GM23248 (cell line): Measurements from ENCODE around the gene CSHL1. TPM values are rescaled to one million over a fixed set of nuclear protein-coding genes. Genes with fewer than 3 reads are reported as not detected.
"Not testable (repeated sequence)": the region's sequence is repeated elsewhere in the genome, so short reads cannot be mapped to it uniquely, and the experiment has no call there.

Experiments used
- DNase-seq: peaks from one replicate; pipeline ENCODE4 v3.0.0-alpha.2; 2015
- H2AFZ ChIP-seq: fragments of 200-600 bp; sonication (generic); 2 replicates; pipeline ENCODE4 v1.6.1; 2016; ENCODE audit warnings: antibody characterized with exemption
- H3F3A ChIP-seq: fragments of 200-600 bp; sonication (generic); 2 replicates; pipeline ENCODE4 v1.6.1; 2016; ENCODE audit warnings: mild to moderate bottlenecking, antibody characterized with exemption, mixed run types; ENCODE audit not compliant: insufficient read depth
- H3K27ac ChIP-seq: fragments of 200-600 bp; sonication (generic); 2 replicates; pipeline ENCODE4 v1.5.1; 2016; ENCODE audit warnings: mild to moderate bottlenecking
- H3K27me3 ChIP-seq: fragments of 200-600 bp; sonication (generic); replicated peaks from 2 replicates; pipeline ENCODE4 v1.6.1; 2016; ENCODE audit warnings: mild to moderate bottlenecking; ENCODE audit not compliant: insufficient read depth
- H3K36me3 ChIP-seq: fragments of 200-600 bp; sonication (generic); 2 replicates; pipeline ENCODE4 v1.6.1; 2016; ENCODE audit warnings: low read depth, mild to moderate bottlenecking
- H3K4me1 ChIP-seq: fragments of 200-600 bp; sonication (generic); 2 replicates; pipeline ENCODE4 v1.6.1; 2016; ENCODE audit warnings: mild to moderate bottlenecking; ENCODE audit not compliant: insufficient read depth
- H3K4me2 ChIP-seq: fragments of 200-600 bp; sonication (generic); one replicate; pipeline ENCODE4 v1.6.1; 2016; ENCODE audit warnings: mild to moderate bottlenecking; ENCODE audit not compliant: unreplicated experiment
- H3K4me3 ChIP-seq: fragments of 200-600 bp; sonication (generic); 2 replicates; pipeline ENCODE4 v1.5.1; 2016; ENCODE audit warnings: mild to moderate bottlenecking
- H3K79me2 ChIP-seq: fragments of 200-600 bp; sonication (generic); 2 replicates; pipeline ENCODE4 v1.6.1; 2016; ENCODE audit warnings: mild to moderate bottlenecking; ENCODE audit not compliant: insufficient read depth
- H3K9ac ChIP-seq: fragments of 200-600 bp; sonication (generic); 2 replicates; pipeline ENCODE4 v1.6.1; 2016; ENCODE audit warnings: mild to moderate bottlenecking
- H3K9me2 ChIP-seq: fragments of 200-600 bp; sonication (generic); 2 replicates; pipeline ENCODE4 v1.6.1; 2016; ENCODE audit warnings: mixed run types, mild to moderate bottlenecking, moderate library complexity; ENCODE audit not compliant: insufficient read depth
- H3K9me3 ChIP-seq: fragments of 200-600 bp; sonication (generic); one replicate; pipeline ENCODE4 v1.6.1; 2017; ENCODE audit warnings: low read depth
- H4K20me1 ChIP-seq: fragments of 200-600 bp; sonication (generic); 2 replicates; pipeline ENCODE4 v1.6.0; 2016; ENCODE audit not compliant: insufficient read depth
- EZH2 ChIP-seq: fragments of 200-600 bp; sonication (generic); IDR thresholded peaks from 2 replicates; pipeline ENCODE4 v1.6.1; 2018; ENCODE audit warnings: antibody characterized with exemption, mild to moderate bottlenecking; ENCODE audit not compliant: insufficient read depth, poor library complexity, severe bottlenecking
- EZH2phosphoT487 ChIP-seq: fragments of 200-600 bp; sonication (generic); IDR thresholded peaks from 2 replicates; pipeline ENCODE4 v1.6.1; 2018; ENCODE audit warnings: antibody characterized with exemption, moderate library complexity, mild to moderate bottlenecking, low read depth; ENCODE audit not compliant: insufficient read depth
- WGBS, 2 experiments: methylation state at CpG; one replicate each; pipeline ENCODE4 v1.1.6; 2015 to 2017; ENCODE audit warnings: low lambda C conversion rate in 2 of 2, low coverage in 1 of 2; ENCODE audit errors: missing lambda C conversion rate in 2 of 2; 5-methylcytosine and 5-hydroxymethylcytosine counted together
- in situ Hi-C: fragments of 300-500 bp; cut with MboI; formaldehyde crosslinking; loops from 2 replicates; pipeline ENCODE4 v1.15.0; 2020
- polyA plus RNA-seq: library from polyadenylated mRNA; unstranded; fragments of >200 nt; fragmentation: Nextera tagmentation; extraction: Ambion mirVana; gene quantifications from 2 replicates; pipeline ENCODE4 v1.2.1, GENCODE V29; 2016
- total RNA-seq: library from RNA; depleted of rRNA; stranded (reverse); fragments of >200 nt; shearing (Covaris generic); gene quantifications from 2 replicates; pipeline ENCODE4 v1.2.3, GENCODE V29; 2014

Gene CSHL1
- total and polyA plus RNA-seq, 2 experiments from 2014 or later = not detected

DNA sequence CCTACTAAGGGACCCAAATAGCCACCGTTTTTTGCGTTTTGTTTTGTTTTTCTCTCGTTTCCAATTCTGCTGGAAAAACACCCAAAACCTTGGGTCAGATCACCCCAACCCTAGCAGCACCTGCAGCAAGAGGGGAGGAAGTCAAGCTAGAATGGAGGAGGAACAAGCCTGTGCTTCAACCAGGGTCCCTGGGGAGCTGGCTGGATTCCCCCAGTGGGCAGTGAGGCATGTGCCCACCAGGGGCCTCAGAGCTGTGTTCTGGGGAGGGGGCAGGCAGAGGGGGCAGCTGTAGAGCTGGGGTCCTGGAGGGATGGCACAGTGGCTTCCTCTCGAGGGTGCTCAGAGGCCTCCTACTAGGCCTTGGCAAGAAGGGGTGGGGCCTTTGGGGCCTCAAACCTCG, 14.6 kb upstream of the CSHL1 start:
- H3K4me1 ChIP-seq = no peaks in the 10 kb centered on the region
- H3K36me3 ChIP-seq = no peaks in the 10 kb centered on the region
- DNase-seq = no peak
- no peak overlapping the region for H3K9ac ChIP-seq
- H3K4me3 ChIP-seq = no peak overlapping the region
- no peak overlapping the region for H3K27ac ChIP-seq
- in situ Hi-C loops = loop anchor here (10.0 kb wide), 2 partner anchors 99 to 209 kb away; partner anchors contain the start of genes ERN1 and ICAM2
- H2AFZ ChIP-seq = no peak overlapping the region
- H3K79me2 ChIP-seq = no peaks in the 10 kb centered on the region
- no peaks in the 10 kb centered on the region for H3K27me3 ChIP-seq
- 65% methylated on average over 5 of the region's 5 CpGs for WGBS, 2 experiments
- no peak for TF ChIP-seq EZH2phosphoT487
- no peaks in the 10 kb centered on the region for H4K20me1 ChIP-seq
- H3F3A ChIP-seq = no peaks in the 10 kb centered on the region
- H3K9me2 ChIP-seq = no peaks in the 10 kb centered on the region
- H3K4me2 ChIP-seq = no peak overlapping the region
- H3K9me3 ChIP-seq = no peaks in the 10 kb centered on the region

DNA sequence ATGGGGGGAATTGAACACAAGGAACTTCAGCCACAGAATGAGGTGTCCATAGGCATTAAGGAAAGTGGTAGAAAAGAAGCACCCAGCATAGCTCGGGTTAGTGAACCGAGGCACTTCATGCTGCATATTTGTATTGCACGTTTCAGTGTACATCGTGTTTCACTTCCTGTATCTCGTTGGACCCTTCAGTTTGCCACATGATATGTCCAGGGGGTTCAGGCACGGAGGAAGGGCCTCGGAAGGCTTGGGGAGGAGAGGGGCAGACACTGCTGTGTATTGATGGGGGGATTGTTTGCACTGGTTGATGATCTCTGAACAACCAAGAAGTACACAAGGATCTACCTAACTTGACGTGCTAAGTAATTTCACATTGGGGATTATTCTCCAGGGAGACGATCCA, 11.3 kb upstream of the CSHL1 start:
- not testable (repeated sequence) for H3K9ac ChIP-seq, H3K36me3 ChIP-seq, H3K4me1 ChIP-seq, H3K4me3 ChIP-seq, H3K27me3 ChIP-seq, H3K27ac ChIP-seq, H3K4me2 ChIP-seq, H4K20me1 ChIP-seq, DNase-seq, H2AFZ ChIP-seq, H3K9me3 ChIP-seq, H3F3A ChIP-seq, H3K9me2 ChIP-seq, H3K79me2 ChIP-seq
- WGBS, 2 experiments = 61 to 62% methylated on average over 9 of the region's 9 CpGs
- in situ Hi-C loops = loop anchor here (10.0 to 25.0 kb wide), 3 partner anchors 102 to 365 kb away; partner anchors contain the start of genes ERN1 and ICAM2

DNA sequence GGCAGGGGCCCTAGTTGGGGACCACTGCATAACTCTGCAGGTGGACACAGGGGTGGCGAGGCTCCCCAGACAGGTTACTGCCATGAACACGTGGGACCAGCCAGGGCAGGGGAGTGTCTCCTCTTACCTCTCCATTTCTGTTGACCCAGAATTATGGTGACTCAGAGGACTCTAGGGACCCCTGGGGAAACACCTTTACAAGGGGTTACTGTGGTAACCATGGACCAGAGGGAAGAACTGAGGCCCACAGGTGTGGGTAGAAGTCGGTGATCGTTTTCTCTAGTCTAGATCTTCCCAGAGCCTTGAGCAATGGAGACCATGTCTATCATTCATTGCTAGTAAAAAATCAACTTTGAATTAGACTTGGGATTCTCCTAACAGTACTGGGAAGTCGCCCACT, 9.7 kb upstream of the CSHL1 start:
- not testable (repeated sequence) for H3K9ac ChIP-seq, H2AFZ ChIP-seq, H3K4me3 ChIP-seq, H3K79me2 ChIP-seq, DNase-seq, H3K27ac ChIP-seq, H4K20me1 ChIP-seq, H3K9me3 ChIP-seq, H3K9me2 ChIP-seq, H3K4me2 ChIP-seq, H3F3A ChIP-seq, H3K36me3 ChIP-seq, H3K4me1 ChIP-seq, H3K27me3 ChIP-seq
- 85 to 87% methylated on average over 5 of the region's 5 CpGs for WGBS, 2 experiments
- in situ Hi-C loops = loop anchor here (10.0 to 25.0 kb wide), 3 partner anchors 104 to 367 kb away; partner anchors contain the start of genes ERN1 and ICAM2

DNA sequence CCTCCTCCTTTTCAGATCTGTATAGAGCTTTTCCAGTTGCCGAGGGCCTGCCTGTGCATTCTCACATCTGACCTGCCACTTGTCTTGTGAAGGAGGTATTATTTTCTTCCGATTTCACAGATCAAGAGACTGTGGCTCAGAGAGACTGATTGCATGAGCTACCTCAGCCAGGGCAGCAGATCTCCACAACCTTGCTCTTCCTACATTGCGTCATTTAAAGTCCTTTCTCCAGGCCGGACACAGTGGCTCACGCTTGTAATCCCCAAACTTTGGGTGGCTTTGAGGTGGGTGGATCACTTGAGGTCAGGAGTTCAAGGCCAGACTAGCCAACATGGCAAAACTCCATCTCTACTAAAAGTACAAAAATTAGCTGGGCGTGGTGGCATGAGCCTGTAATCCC, 9.0 kb upstream of the CSHL1 start:
- not testable (repeated sequence) for H3K79me2 ChIP-seq, H4K20me1 ChIP-seq, H3K4me1 ChIP-seq, H3K9me3 ChIP-seq, DNase-seq, H3K36me3 ChIP-seq, H3K27me3 ChIP-seq, H3K4me2 ChIP-seq, H3K4me3 ChIP-seq, H3K27ac ChIP-seq, H3K9ac ChIP-seq, H2AFZ ChIP-seq, H3F3A ChIP-seq, H3K9me2 ChIP-seq
- WGBS, 2 experiments = 53 to 61% methylated on average over 6 of the region's 6 CpGs
- in situ Hi-C loops = loop anchor here (10.0 to 25.0 kb wide), 3 partner anchors 105 to 367 kb away; partner anchors contain the start of genes ERN1 and ICAM2

DNA sequence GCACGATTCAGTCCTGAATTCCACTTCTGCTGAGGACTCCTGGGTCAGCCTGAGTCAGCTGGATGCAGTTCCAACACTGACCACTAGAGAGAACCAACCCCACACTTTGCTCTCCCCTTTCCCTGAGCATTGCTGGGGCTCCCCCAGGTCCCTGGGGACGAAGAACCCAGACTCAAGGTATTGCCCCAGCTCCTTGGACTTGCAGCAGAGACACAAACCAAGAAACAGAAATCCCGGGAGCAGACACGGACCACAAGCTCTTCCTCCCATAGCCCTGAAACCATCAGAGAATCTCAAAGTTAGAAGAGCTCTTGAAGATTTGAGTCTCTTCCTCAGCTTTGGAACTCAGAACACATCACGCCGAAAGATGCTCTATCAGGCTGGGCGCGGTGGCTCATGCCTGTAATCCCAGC, 8.3 kb upstream of the CSHL1 start:
- Histone ChIP-seq H3K27me3 (peaks cover 13% of the 10 kb centered on the region; the same call in 1 of the 2 replicates), H3K4me3 (no peak overlapping the region), H3K4me1 (no peaks in the 10 kb centered on the region), H4K20me1 (no peaks in the 10 kb centered on the region), H2AFZ (no peak overlapping the region), H3K27ac (no peak overlapping the region), H3K36me3 (no peaks in the 10 kb centered on the region), H3K9me3 (no peaks in the 10 kb centered on the region), H3K9me2 (no peaks in the 10 kb centered on the region), H3K4me2 (no peak overlapping the region), H3K9ac (no peak overlapping the region), H3F3A (no peaks in the 10 kb centered on the region), H3K79me2 (no peaks in the 10 kb centered on the region)
- peak; percentile 72 for DNase-seq
- 19 to 25% methylated on average over 8 of the region's 8 CpGs for whole genome bisulfite sequencing, 2 experiments
- in situ Hi-C loops = loop anchor here (25.0 kb wide), 1 partner anchor 368 kb away; no protein-coding TSS in a partner anchor
- TF ChIP-seq EZH2phosphoT487 (no peak), EZH2 (no peak)

DNA sequence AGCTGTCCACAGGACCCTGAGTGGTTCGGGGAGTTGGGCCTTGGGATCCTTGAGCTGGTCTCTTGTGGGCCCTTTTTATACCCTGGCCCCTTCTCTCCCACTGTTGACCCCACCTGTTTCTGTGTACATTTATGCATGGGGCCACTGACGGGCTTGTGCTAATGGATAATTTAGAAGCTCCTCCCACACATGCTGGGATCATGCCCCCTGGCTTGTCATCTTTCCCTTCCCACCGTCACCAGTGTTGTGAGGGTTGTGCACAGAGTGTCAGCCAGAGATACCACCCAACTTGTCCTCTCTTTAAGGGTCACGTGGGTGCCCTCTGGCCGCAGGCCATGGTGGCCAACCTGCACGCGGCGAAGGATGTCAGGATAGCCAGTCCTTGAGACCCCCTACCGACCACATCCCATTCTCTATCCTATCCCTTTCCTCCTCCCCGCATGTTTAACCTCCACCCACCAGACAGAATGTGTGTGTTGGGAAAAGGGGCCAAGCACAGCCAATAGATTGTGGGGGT, 7.8 kb upstream of the CSHL1 start, which contains the start of gene GH1:
Gene GH1 (minus strand): TSS at position 51 of the 517 bp plus-strand sequence. CDS start 63 bp downstream, outside the sequence.
- not testable (repeated sequence) for H3K4me1 ChIP-seq, H3K9me2 ChIP-seq, H3F3A ChIP-seq, H3K9ac ChIP-seq, H3K27ac ChIP-seq, H3K79me2 ChIP-seq, H3K36me3 ChIP-seq, H3K9me3 ChIP-seq, H3K4me3 ChIP-seq, H3K4me2 ChIP-seq, DNase-seq, H2AFZ ChIP-seq, H4K20me1 ChIP-seq
- 36 to 41% methylated on average over 9 to 10 of the region's 10 CpGs for WGBS, 2 experiments
- peaks cover 13% of the 10 kb centered on the region; the same call in 1 of the 2 replicates for H3K27me3 ChIP-seq
- in situ Hi-C loops = loop anchor here (25.0 kb wide), 1 partner anchor 368 kb away; no protein-coding TSS in a partner anchor
